Neural progenitor cell (in vitro differentiated cells): ENCODE measurements around the gene IQCH. TPM values are rescaled to one million over a fixed set of nuclear protein-coding genes. Genes with fewer than 3 reads are reported as not detected.

Source experiments
- DNase-seq: peaks from one replicate; pipeline ENCODE4 v3.0.0-alpha.2; 2016; ENCODE audit warnings: low spot score
- H2AFZ ChIP-seq: fragments of 200-600 bp; sonication (generic); replicated peaks from 2 replicates; pipeline ENCODE4 v1.6.1; 2016; ENCODE audit warnings: antibody characterized with exemption
- H3F3A ChIP-seq: fragments of 200-600 bp; sonication (generic); 2 replicates; pipeline ENCODE4 v1.6.1; 2016; ENCODE audit warnings: antibody characterized with exemption, low read depth
- H3K27ac ChIP-seq: fragments of 200-600 bp; sonication (generic); 2 replicates; pipeline ENCODE4 v1.5.1; 2016; ENCODE audit warnings: mild to moderate bottlenecking
- H3K27me3 ChIP-seq: fragments of 200-600 bp; sonication (generic); 2 replicates; pipeline ENCODE4 v1.6.1; 2016; ENCODE audit warnings: mild to moderate bottlenecking, moderate library complexity
- H3K36me3 ChIP-seq: fragments of 200-600 bp; sonication (generic); 2 replicates; pipeline ENCODE4 v1.5.1; 2016
- H3K4me1 ChIP-seq: fragments of 200-600 bp; sonication (generic); 2 replicates; pipeline ENCODE4 v1.6.1; 2016; ENCODE audit warnings: mixed run types
- H3K4me2 ChIP-seq: fragments of 200-600 bp; sonication (generic); 2 replicates; pipeline ENCODE4 v1.6.1; 2016
- H3K4me3 ChIP-seq: fragments of 200-600 bp; sonication (generic); 2 replicates; pipeline ENCODE4 v1.5.1; 2016
- H3K79me2 ChIP-seq: fragments of 200-600 bp; sonication (generic); 2 replicates; pipeline ENCODE4 v1.6.1; 2016; ENCODE audit warnings: low read depth
- H3K9ac ChIP-seq: fragments of 200-600 bp; sonication (generic); 2 replicates; pipeline ENCODE4 v1.6.1; 2016
- H3K9me3 ChIP-seq: fragments of 200-600 bp; sonication (generic); 2 replicates; pipeline ENCODE4 v1.5.1; 2016; ENCODE audit warnings: low read depth
- H4K20me1 ChIP-seq: fragments of 200-600 bp; sonication (generic); 2 replicates; pipeline ENCODE4 v1.6.1; 2016; ENCODE audit warnings: low read depth
- H3K27ac Mint-ChIP-seq: 3 replicates; pipeline ENCODE4 v1.8.0; 2021; ENCODE audit warnings: mixed read lengths
- H3K27me3 Mint-ChIP-seq: 2 replicates; pipeline ENCODE4 v1.8.0; 2022; ENCODE audit warnings: low read depth, mild to moderate bottlenecking, inconsistent platforms, moderate library complexity, mixed read lengths; ENCODE audit not compliant: insufficient read depth
- H3K36me3 Mint-ChIP-seq: 3 replicates; pipeline ENCODE4 v1.8.0; 2021; ENCODE audit warnings: mixed read lengths
- H3K4me1 Mint-ChIP-seq: 3 replicates; pipeline ENCODE4 v1.8.0; 2021; ENCODE audit warnings: mixed read lengths
- H3K4me3 Mint-ChIP-seq: 3 replicates; pipeline ENCODE4 v1.8.0; 2021; ENCODE audit warnings: mild to moderate bottlenecking, moderate library complexity, mixed read lengths
- H3K9me3 Mint-ChIP-seq: 3 replicates; pipeline ENCODE4 v1.8.0; 2020; ENCODE audit warnings: mixed read lengths
- EZH2 ChIP-seq: fragments of 200-600 bp; sonication (generic); IDR thresholded peaks from 2 replicates; pipeline ENCODE4 v1.6.1; 2017; ENCODE audit warnings: antibody characterized with exemption, mild to moderate bottlenecking, moderate library complexity
- EZH2phosphoT487 ChIP-seq: fragments of 200-600 bp; sonication (generic); IDR thresholded peaks from 2 replicates; pipeline ENCODE4 v1.6.1; 2017; ENCODE audit warnings: antibody characterized with exemption
- total RNA-seq: library from RNA; depleted of rRNA; stranded (reverse); fragments of >200 nt; gene quantifications from 2 replicates; pipeline ENCODE4 v1.2.3, GENCODE V29; 2015; ENCODE audit warnings: low replicate concordance
- TF ChIP-seq, protein P1 (sequence below): fragments of 200-600 bp; sonication (generic); IDR thresholded peaks from 2 replicates; pipeline ENCODE4 v1.5.1; 2017; ENCODE audit warnings: antibody characterized with exemption, mild to moderate bottlenecking

The IQCH gene
- total RNA-seq, 1 donor from 2014 or later: 21.0 TPM

GRCh38 chr15:67366904-67367303, 112.3 kb downstream of the IQCH start:
- no peak overlapping the region for H3K27ac Mint-ChIP-seq
- H3K4me2 ChIP-seq: no peak overlapping the region
- no peaks in the 10 kb centered on the region for H4K20me1 ChIP-seq
- H3F3A ChIP-seq: peaks cover 6% of the 10 kb centered on the region
- no peak overlapping the region for H2AFZ ChIP-seq
- no peak for DNase-seq
- no peaks in the 10 kb centered on the region for H3K9me3 ChIP-seq
- H3K9me3 Mint-ChIP-seq: no peaks in the 10 kb centered on the region
- no peak overlapping the region for H3K27ac ChIP-seq
- no peak overlapping the region for H3K4me3 Mint-ChIP-seq
- no peaks in the 10 kb centered on the region for H3K79me2 ChIP-seq
- peaks cover 2% of the 10 kb centered on the region for H3K4me1 Mint-ChIP-seq
- no peak for TF ChIP-seq EZH2
- TF ChIP-seq, protein P1, sequence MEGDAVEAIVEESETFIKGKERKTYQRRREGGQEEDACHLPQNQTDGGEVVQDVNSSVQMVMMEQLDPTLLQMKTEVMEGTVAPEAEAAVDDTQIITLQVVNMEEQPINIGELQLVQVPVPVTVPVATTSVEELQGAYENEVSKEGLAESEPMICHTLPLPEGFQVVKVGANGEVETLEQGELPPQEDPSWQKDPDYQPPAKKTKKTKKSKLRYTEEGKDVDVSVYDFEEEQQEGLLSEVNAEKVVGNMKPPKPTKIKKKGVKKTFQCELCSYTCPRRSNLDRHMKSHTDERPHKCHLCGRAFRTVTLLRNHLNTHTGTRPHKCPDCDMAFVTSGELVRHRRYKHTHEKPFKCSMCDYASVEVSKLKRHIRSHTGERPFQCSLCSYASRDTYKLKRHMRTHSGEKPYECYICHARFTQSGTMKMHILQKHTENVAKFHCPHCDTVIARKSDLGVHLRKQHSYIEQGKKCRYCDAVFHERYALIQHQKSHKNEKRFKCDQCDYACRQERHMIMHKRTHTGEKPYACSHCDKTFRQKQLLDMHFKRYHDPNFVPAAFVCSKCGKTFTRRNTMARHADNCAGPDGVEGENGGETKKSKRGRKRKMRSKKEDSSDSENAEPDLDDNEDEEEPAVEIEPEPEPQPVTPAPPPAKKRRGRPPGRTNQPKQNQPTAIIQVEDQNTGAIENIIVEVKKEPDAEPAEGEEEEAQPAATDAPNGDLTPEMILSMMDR: no peak
- TF ChIP-seq EZH2phosphoT487: no peak
- no peaks in the 10 kb centered on the region for H3K27me3 ChIP-seq
- H3K36me3 Mint-ChIP-seq: no peaks in the 10 kb centered on the region
- H3K27me3 Mint-ChIP-seq: no peaks in the 10 kb centered on the region
- no peaks in the 10 kb centered on the region for H3K36me3 ChIP-seq
- H3K4me1 ChIP-seq: peaks cover 20% of the 10 kb centered on the region
- H3K9ac ChIP-seq: no peak overlapping the region
- no peak overlapping the region for H3K4me3 ChIP-seq

- no peak for DNase-seq
- H3K4me3 Mint-ChIP-seq: no peak overlapping the region
- H3K27me3 Mint-ChIP-seq: no peaks in the 10 kb centered on the region
These were observed 114.9 kb downstream of the IQCH start for GRCh38 chr15:67369359-67369998.

DNA sequence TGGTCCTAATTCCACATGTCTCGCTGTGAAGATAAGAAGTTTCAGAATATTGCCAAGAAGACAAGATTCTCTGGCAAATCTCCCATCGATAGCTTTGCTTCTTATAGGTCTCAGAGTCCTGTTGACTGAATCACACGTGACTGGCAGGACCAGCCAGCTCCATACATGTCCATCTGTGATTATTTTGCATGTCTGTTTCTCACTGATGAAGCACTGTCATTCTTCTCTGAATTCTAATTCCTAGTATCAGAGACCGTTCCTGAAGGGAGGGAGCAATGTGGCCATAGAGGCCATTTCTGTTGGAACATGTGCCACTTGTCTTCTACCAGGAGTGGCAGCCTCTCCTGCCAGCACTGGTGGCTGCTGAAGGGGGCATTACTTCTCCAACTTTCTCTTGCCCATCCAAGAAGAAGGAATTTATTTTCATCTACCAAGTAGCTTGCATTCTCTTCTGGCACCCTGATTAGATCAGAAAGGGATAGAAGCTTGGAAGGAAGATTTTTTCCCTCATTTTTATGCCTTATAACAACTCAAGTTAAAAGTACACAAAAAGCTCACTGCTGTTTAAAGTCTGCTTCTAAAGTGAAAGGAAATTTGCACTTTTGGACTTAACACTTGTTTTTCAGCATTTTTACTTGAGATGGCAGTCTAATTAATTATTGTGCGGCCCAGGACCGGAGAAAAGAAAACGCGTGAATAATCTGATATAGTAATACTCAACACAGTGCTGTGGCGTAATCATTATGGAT, 115.8 kb downstream of the IQCH start:
- no peak overlapping the region for H3K4me3 Mint-ChIP-seq
- Histone ChIP-seq H3K36me3 (no peaks in the 10 kb centered on the region), H3K4me2 (no peak overlapping the region), H2AFZ (no peak overlapping the region), H3K27me3 (no peaks in the 10 kb centered on the region), H3F3A (no peaks in the 10 kb centered on the region), H3K9me3 (no peaks in the 10 kb centered on the region), H3K27ac (no peak overlapping the region), H3K79me2 (no peaks in the 10 kb centered on the region), H3K9ac (no peak overlapping the region), H3K4me3 (no peak overlapping the region), H3K4me1 (peaks cover 33% of the 10 kb centered on the region), H4K20me1 (no peaks in the 10 kb centered on the region)
- H3K36me3 Mint-ChIP-seq: no peaks in the 10 kb centered on the region
- H3K4me1 Mint-ChIP-seq: peaks cover 7% of the 10 kb centered on the region
- DNase-seq: no peak
- TF ChIP-seq, protein P1: no peak
- TF ChIP-seq EZH2: no peak
- TF ChIP-seq EZH2phosphoT487: no peak
- H3K9me3 Mint-ChIP-seq: no peaks in the 10 kb centered on the region
- H3K27me3 Mint-ChIP-seq: no peaks in the 10 kb centered on the region
- H3K27ac Mint-ChIP-seq: no peak overlapping the region

More at GRCh38 chr15:67369359-67369998, 114.9 kb downstream of the IQCH start:
- Histone ChIP-seq H3K4me2 (no peak overlapping the region), H2AFZ (no peak overlapping the region), H3K79me2 (no peaks in the 10 kb centered on the region), H3K27ac (no peak overlapping the region), H4K20me1 (no peaks in the 10 kb centered on the region), H3K27me3 (no peaks in the 10 kb centered on the region), H3K9ac (no peak overlapping the region), H3F3A (no peaks in the 10 kb centered on the region), H3K4me3 (no peak overlapping the region), H3K9me3 (no peaks in the 10 kb centered on the region), H3K36me3 (no peaks in the 10 kb centered on the region), H3K4me1 (peaks cover 33% of the 10 kb centered on the region)
- no peak for TF ChIP-seq EZH2phosphoT487
- TF ChIP-seq, protein P1: no peak
- TF ChIP-seq EZH2: no peak
- H3K27ac Mint-ChIP-seq: no peak overlapping the region
- no peaks in the 10 kb centered on the region for H3K36me3 Mint-ChIP-seq
- peaks cover 7% of the 10 kb centered on the region for H3K4me1 Mint-ChIP-seq
- no peaks in the 10 kb centered on the region for H3K9me3 Mint-ChIP-seq
